ENCODE data around the gene SAFB.
"Not testable (repeated sequence)": the region's sequence is repeated elsewhere in the genome, so short reads cannot be mapped to it uniquely, and the experiment has no call there.

Gene SAFB

DNA sequence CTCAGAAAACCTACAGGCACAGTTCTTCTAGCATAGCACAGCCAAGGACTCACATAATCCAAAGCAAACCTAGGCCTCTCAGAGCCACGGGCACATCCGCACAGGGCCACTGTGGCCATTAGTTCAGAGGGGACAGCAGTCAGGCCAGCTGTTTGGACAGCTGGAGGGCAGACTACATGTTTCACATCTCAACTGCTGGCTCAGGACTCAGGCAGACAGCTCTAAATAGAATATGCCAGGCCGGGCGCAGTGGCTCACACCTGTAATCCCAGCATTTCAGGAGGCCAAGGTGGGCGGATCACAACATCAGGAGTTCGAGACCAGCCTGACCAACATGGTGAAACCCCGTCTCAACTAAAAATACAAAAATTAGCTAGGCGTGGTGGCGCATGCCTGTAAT is 27.1 kb upstream of the SAFB start:
- no peak for DNase-seq

DNA sequence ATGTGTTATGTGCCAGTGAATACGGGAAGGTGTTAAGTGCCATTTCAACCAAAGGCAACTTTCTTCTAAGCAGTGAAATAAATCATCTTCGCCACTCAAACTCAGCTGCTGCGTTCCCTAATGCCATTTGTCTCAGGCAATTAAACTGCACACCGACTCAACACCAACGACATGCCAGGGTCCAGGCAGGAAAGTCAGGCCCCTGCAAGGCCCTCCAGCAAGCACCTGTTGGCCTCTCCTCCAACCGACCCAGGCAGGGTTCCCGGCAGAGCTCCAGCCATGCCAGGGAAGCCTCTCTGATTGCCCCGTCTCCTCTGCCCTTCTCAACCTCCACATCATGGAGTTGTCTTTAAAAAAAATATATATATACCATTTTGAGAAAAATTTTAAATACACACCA is 22.1 kb upstream of the SAFB start:
- no peak for DNase-seq

DNA sequence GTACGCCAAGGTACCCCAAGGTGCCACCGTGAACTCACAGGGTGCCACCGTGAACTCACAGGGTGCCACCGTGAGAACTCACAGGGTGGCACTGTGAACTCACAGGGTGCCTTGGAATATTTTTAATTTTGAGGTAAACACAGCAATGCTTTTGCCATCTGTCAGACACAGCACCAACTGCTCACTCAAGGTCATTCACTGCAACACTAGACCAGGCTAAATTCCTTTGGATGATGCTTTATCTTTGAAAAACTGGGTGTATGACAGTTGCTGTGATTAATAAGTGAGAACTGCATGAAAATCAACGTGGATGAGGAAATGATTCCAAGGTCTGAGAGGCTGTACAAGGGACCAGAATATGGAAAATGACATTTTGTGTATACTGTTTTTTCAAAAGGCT is 19.3 kb upstream of the SAFB start:
- no peak for DNase-seq

DNA sequence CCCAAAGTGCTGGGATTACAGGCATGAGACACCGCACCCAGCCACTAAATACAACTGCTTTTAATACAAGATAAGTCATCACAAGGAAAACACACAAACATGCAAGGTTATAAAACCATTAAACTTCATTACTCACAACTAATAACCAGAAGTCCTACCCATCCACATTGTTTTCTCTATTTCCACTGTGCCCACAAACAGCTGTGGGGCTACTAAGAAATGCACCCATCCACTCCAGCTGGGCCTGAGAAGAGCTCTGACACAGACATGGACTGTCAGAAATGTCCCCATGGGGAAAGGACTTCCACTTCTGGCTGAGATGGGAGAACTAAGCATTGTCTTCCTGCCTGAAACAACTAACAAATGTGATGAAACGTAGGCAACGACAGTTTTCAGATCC is 17.5 kb upstream of the SAFB start:
- no peak for DNase-seq

DNA sequence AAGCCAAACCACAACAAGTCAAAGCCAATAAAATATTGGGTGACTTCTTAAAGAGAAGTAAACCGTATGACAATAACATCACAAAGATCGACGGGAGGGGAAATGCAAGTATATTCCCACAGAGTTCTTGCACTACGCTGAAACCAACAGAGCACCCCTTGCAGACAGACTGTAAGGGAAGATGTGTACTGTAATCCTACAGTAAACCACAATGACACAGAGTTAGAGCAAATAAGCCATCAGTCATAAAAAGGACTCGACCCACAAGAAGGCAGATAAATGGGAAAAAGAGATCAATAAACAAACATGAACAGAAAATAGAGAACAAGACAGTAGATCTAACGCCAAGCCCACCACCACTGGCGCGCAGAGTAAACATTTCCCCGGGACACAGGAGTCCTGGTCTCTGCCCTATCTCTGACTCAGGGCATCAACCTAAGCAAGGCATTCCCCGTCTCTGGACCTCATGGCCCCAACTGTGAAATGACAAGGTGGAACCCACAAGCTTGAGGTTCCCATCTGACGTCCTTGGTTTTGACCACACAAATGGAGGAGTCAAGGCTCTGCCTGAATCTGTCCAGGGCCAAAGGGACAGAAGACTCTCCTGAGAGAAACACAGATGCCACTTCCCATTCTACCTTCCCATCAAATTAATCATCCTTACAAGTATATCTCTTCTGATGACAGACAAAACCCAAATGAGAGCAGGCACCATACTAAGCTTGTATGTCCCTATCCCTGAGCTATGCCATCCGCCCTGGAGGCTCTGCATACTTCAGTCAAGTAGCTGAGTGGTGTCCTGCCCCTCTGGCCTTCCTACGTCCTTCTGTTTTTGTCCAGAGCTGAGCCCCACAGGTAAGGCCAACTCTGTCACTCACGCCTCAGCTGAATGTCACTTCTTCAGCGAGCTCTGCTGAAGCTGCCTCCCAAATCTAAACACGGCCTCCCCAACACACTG is 15.3 kb upstream of the SAFB start:
- DNase-seq = no peak

DNA sequence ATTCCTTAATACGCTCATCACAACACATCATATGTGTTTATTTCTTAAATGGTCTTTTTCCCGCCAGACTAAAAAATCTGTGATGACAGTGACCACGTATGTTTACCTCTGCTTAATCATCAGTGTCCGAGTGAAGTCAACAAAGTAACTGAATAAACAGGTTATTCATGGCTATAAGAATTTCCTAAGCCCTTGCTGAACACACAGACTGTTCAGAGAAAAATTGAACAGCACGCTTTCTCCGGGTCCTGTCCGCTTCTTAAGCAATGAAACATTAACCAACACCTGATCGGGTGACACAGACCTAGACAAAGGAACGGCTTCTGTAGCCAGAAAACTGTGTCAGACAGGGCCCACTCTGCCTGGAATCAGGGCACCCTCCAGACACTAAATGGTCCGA is 14.6 kb upstream of the SAFB start:
- no peak for DNase-seq

DNA sequence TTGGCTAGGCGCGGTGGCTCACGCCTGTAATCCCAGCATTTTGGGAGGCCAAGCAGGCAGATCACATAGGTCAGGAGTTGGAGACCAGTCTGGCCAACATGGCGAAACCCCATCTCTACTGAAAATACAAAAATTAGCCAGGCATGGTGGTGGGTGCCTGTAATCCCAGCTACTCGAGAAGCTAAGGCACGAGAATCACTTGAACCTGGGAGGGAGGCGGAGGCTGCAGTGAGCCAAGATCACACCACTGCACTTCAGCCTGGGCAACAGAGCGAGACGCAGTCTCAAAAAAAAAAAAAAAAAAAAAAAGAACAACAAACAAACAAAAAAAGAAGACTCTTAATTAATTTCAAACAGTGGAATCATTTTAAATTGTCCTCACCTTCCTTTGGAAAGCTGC is 14.1 kb upstream of the SAFB start:
- DNase-seq = not testable (repeated sequence)

DNA sequence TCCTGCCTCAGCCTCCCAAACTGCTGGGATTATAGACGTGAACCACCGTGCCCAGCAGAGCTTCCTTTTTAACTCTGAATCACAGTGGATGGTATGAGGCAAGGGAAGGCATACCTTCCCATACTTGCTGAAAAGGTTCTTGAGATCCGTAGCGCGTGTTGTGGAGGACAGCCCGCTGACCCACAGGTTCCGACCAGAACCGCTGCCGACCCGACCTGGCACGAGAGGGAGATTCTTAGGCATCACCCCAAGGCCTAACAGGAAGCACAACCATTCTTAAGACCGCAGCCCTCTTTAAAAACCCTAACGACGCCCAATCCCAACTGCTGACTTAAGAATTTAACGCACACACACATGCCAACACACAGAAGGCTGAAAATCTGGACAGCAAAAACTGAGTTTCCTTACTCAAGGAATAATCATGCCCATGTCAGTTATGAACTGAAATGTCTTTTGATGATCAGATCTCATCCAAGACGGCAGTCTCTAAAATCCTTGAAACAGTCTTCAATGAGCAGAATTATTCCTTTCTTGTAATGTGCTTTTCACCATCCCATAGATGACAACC is 12.9 kb upstream of the SAFB start:
- peak; percentile 50 for DNase-seq

DNA sequence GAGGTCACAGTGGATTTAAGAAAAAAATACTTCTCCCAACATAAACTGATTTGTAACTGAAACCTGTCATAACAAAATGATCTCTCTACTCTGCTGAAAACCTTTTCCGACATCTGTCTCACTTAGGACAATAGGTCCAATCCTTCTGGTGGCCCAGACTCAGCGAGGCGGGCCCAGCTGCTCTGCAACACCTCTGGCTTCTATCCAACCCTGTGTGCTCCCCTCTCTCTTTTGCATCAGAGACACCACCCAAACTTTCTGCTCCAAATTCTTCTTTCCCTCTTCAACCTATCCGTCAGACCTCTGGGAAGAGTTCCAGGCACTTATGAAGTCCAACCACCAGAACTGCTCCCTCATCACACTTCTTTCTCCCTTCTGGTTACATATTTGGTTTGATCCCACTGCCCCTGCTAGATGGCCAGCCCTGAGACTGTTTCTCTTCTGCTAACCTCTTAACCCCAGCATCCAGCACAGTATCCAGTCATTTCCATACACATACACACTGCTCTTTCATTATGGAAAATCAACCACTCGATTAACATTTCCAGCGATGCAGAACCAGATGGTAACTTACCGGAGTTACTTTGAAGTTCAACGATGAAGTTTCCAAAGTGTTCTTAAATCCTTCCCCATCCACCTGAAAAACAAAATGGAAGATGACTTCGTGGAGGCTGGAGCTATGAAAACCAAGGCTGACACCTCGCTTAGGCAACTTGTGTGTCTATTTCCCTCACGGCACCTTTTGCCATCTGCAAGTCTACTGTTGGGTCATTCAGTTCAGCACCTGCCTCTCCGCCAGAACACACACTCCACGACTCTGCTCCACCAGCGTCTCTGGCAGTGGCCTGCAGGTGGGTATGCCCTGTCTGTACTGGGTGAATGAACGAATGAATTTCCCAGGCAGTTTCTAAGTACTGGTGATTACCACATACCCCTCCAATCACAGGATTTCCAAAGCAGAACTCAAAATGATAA is 9.7 kb upstream of the SAFB start:
- peak; percentile 50 for DNase-seq

DNA sequence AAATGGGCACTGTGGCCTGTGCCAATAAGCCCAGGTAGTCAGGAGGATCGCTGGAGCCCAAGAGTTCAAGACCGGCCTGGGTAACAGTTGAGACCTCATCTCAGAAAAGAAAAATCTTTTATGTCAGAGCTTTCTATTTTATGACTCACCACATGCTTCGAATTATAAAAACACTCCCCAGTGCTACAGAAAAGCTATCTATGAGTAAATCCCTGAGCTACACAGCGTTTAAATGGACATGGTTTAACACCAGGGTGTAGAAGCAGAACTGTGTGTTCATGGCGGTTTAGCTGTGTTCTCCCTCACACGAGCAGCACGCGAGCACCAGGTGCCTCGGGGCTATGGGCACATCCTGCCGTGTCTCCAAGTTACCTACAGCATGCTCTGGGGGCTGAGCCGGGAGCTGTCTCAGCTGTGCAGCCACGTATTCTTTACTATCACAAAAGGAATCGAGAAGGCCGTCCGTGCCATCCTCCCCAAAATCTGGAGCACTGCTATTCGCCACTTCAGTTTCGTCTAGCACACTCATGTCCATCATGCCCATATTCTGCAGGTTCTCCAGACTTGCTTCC is 7.0 kb upstream of the SAFB start:
- peak; percentile 58 for DNase-seq

DNA sequence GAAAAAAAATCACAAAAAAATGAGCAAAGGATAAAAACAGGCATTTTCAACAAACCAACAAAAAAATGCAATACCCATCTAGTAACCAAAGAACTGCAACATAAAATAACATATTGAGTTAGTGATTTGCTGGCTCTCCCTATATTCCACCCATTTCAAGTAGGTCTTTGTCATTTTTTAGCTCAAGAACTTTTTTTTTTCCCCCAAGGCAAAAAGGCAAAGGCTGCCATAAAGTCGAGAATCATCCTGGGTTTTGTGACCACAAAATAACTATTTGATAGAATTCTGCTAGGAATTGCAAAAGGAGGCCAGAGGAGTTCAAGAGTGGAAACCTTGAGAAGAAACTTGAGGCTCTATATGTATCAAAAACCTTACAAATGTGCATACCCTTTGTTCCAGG is 5.8 kb upstream of the SAFB start:
- DNase-seq = no peak

DNA sequence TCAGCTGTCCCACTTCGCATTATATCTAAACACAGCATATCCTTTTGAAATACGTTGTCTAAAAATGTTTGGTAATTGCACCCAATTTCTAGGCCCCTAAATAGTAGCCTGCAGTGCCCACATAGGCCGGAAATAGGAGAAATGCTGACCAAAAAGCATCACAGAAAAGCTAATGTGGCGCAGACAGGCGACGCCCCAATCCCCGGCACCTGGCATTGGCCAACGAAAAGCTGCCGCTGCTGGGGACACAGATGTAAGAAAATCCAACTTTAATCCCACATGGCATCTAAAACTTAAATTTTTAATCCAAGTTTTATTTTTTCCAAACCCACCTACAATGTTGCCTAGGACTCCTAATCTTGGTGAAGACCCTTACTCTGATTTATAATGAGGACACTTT is 4.3 kb upstream of the SAFB start:
- DNase-seq = peak; percentile 53

DNA sequence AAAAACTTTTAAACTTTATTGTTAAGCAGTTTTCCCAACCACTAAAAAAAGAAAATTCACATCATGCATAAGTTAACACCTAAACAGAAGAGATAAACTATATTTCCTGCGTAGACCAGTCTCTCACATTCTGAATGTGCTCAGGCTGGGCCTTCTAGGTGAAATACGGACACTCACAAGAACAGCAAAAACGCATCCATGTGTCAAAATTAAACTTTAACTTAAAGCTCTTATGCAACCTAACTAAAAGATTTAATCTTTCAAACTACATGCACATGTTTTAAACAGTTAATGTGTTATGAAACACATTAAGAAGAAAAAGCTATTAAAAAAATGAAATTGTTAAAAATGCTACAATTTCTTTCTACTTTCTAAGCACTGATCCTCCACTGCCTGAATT is 2.9 kb upstream of the SAFB start:
- no peak for DNase-seq

DNA sequence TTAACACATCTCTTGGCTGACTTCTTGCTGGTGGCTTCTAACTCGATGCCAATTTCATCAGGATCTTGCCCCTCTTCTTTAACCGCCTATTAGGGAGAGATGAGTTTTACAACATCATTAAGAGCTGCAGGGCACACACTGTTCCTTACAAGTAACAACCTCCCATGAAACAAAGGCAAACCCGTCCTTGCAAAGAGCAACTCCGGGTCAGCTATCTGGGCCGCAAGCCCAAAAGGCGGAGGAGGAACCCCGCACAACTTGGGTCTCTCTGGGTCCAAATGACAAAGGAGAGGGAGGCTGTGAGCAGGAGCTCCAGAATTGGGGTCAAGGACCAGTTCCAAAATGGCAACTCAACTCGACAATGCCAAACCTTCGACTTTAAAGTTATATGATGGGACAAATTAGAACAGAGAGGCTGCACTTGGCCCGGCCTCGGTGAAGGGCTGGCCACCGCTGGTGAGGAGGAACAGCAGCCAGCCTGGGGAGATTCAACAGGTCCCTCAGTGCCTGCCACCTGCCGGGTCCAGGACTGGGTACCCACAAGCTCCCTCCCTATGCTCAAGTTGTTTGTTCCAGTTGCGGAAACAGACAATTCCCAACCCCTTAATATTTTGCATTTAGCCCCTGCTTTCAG is 1.5 kb upstream of the SAFB start:
- no peak for DNase-seq

DNA sequence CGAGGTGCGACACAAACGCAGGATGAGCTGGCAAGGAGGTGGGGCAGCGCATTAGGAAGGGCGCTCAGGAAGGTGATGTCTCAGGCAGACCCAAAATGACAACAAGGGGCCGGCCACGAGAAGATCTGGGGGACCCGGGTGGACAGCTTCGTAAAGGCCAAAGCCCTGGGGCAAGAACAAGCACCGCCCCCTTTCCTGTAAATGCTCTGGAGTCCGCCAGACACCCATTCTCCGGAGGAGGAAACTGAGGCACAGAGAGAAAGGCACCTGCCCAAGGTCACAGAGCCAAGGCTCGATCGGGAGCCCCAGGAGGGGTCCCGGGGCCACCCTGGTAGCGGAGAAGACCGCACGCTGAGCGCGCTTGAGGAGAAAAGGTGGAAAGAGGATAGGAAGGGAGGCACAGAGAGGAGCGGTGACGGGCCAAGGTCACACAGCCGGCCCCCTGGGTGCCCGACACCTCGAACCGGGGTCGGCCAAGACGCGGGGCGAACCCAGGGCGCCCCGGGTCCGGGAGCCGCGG is 878 bp upstream of the SAFB start:
- DNase-seq = peak; percentile 76

DNA sequence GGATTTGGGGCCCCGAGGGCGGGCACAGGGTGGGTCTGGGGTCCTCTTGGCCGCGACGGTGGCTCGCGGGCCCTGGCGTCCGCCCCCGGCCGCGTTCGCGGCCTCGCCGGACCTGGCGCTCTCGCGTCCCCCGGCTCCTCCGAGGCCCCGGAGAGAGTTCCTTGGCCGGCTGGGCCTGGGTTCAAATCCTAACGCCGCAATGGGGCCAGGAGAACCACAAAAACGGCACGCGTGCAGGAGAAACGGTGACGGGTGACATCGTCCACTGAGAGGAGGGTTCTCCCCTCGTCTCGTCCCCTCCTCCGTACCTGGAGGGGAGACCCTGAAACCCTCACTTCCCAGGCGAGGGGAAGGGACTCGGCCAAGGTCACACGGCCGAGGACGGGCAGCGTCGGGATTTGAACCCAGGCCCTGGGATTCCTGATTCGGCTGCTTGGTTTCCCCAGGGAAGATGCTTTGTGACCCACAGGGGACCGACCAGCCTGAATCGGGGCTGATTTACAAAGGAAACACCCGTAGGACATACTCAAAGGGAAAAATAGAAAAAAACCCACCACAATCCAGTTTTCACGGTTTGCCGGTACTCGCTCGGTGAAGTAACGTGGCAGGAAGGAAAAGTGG is 624 bp downstream of the SAFB start:
- DNase-seq = no peak

DNA sequence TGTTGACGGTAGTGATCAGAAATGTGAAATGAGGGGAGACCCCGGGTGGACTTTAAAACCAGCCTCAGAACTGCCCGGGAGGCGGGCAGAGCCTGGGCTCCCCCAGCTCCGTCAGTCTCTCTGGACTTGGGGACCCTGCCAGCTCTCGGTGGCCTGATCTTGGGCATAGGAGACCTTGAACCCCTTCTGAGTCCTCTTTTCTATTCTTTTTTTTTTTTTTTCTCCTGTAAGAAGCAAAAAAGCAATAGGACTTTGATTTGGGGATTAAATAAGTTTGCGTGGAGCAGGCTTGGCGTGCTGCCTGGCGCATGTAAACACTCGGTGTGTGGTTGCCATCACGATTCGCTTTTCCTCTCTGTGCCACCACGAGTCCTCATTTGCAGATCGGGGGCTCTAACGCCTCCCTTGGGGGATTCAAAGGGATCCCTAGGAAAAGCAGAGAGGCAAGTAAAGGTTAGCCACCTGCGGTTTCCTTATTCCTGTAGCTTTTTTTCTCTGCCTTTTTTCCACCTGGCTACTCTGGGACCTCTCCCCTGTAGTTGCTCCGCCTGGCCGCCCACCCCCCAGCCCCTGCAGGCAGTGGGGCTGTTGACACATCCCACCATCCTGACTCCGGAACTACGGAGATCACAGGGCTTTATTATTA is 1.3 kb downstream of the SAFB start:
- peak; percentile 76 for DNase-seq

DNA sequence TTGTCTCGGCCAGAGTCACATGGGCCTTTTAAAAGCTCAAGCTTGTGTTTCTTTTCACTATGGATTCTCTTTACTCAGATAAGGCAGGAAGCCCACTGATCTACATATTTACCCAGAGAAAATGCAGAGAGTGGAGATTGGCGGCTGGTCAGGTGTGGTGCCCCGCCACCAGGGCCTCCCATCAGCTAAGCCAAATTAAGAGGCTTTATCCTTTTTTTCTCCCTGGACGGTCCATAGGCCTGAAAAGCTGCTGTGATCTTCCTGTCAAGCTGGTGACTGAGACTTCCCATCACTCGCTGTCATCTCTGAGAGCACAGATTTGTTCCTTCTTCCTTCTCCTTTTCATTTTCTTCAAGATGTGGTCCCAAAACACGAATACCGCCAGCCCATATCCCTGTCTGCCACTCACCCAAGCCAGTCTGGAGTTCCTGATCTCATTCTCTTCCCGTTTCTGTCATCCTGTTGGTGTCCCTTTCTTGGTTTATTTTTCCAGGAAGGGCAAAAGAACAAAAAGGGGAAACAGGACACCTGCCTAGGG is 1.9 kb downstream of the SAFB start:
- no peak for DNase-seq

DNA sequence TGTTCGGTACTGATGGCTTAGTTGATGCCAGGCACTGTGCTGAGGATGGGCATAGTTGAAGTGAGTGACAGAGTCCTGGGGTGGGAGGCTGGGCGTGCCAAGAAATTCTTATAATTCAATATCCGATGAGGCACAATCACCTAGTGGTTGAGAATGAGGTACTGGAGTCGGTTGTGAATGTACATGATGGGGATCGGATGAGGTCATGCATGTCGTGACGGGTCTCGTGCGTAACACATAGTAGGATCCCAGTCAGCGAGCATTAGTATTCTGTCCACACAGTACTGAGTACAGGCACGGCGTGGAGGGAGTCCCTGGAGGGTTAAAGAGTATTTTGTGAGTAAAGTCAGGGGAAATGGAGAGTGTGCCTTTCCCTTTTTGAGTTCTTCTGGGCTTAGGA is 2.8 kb downstream of the SAFB start:
- no peak for DNase-seq

DNA sequence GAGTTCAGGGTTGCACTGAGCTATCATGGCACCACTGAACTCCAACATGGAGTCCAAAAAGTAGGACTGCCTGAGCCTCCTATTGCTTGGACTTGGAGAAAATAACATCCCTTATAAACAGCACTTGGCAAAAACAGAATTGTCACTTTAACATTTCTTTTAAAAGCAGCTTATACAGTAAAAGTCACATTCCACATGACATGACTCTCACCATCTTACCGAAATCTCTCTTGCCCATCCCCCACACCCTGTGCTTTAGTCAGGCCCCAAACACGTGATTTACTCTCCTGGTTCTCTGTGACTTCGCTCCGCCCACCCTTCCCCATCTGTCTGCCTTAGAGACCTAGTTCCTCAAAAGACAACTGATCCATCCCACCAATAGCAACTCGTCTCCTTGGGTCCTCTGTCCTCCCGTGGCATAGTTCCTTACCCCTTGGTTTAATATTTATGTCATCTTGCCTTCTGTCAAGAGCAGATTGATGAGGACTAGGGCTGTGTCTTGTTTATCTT is 4.6 kb downstream of the SAFB start:
- no peak for DNase-seq

DNA sequence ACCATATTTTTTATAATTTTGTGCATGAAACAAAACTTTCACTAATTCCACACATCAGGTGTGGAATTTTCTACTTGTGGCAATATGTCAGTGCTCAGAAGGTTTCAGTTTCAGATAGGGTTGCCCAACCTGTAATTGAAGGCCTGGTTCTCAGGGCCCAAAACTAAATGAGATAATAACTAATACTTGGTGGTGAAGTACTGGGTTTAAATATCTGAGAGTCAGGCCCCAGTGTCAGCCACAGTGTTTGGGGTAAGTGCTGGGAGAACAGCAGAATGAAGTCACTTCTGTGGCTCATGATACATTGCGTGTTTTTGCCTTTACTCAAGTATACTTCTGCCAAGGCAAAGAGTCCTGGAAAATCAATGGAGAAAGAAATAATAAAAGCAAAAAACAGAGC is 5.6 kb downstream of the SAFB start:
- DNase-seq = no peak

Data from activated effector memory CD4-positive, alpha-beta T cell treated with anti-CD3 and anti-CD28 coated beads, Interleukin-2, amount 50 U/mL, for 16 hours (primary cell).